K562 treated with DMSO at 1 percent for 4 hours (cell line): Measurements from ENCODE around the gene MSTO1. TPM values are rescaled to one million over a fixed set of nuclear protein-coding genes. Genes with fewer than 3 reads are reported as not detected.

Experiments used
- total RNA-seq: library from RNA; unstranded; fragments of 300-600 nt; gene quantifications from 2 replicates; pipeline ENCODE4 v1.2.3, GENCODE V29; 2022; ENCODE audit not compliant: insufficient read depth

Gene MSTO1
- 16.0 and 16.7 TPM in 2 replicates for total RNA-seq

GRCh38 chr1:155609515-155610256 is at the start of gene MSTO1:
MSTO1 (plus strand) TSS chr1:155610218; CDS start chr1:155610249, 31 bp downstream.

GRCh38 chr1:155562581-155563376 is 47.2 kb upstream of the MSTO1 start, which contains the start of gene ASH1L:
ASH1L (minus strand) TSS chr1:155562803; CDS start chr1:155521519, 41,284 bp downstream.

Other genes starting within 250 kb of the MSTO1 start
- gene ASH1L, start 47.4 kb upstream of the MSTO1 start, total RNA-seq: 6.7 and 11.1 TPM in 2 replicates
- 46.6 and 54.0 TPM in 2 replicates for gene YY1AP1, start 78.6 kb downstream of the MSTO1 start, total RNA-seq
- gene DAP3, start 78.9 kb downstream of the MSTO1 start, total RNA-seq: 120 and 127 TPM in 2 replicates
- 15.2 and 17.5 TPM in 2 replicates for gene GON4L, start 247.0 kb downstream of the MSTO1 start, total RNA-seq
- 0.52 and 0.73 TPM in 2 replicates for gene SYT11, start 249.3 kb downstream of the MSTO1 start, total RNA-seq